Stomach (tissue), 4 donors: ENCODE data around the gene TNF.

Experiments
- CTCF ChIP-seq, 7 experiments: fragments of 450-650 bp in 4 of 7; fragments of 200-600 bp in 3 of 7; sonication (generic) in 3 of 7; IDR thresholded peaks; one replicate each; pipeline ENCODE4 v1.5.1; 2016 to 2019; ENCODE audit warnings: antibody characterized with exemption in 7 of 7, control low read depth in 2 of 7, mild to moderate bottlenecking in 1 of 7
- EP300 ChIP-seq: sonication (generic); formaldehyde crosslinking; IDR thresholded peaks from one replicate; pipeline ENCODE4 v1.6.1; 2017; ENCODE audit warnings: antibody characterized with exemption
- POLR2A ChIP-seq, 4 donors: fragments of 450-650 bp; IDR thresholded peaks; one replicate each; pipeline ENCODE4 v1.6.1; 2016; ENCODE audit warnings: antibody characterized with exemption in 4 of 4, control low read depth in 2 of 4, mild to moderate bottlenecking in 1 of 4, moderate library complexity in 1 of 4
- POLR2AphosphoS5 ChIP-seq, 3 donors: sonication (generic); formaldehyde crosslinking; IDR thresholded peaks; one replicate each; pipeline ENCODE4 v1.6.1; 2016; ENCODE audit warnings: antibody characterized with exemption in 3 of 3

GRCh38 chr6:31579119-31579505 lies 3.7 kb downstream of the TNF start:
- TF ChIP-seq POLR2A (IDR thresholded peaks at IDR 0.05) = no peak
- no peak for TF ChIP-seq EP300
- TF ChIP-seq CTCF (IDR thresholded peaks at IDR 0.05) = no peak
- no peak for TF ChIP-seq POLR2AphosphoS5 (IDR thresholded peaks at IDR 0.05)
